ENCODE results near the gene ZNF584. TPM values are rescaled to one million over a fixed set of nuclear protein-coding genes. Genes with fewer than 3 reads are reported as not detected.
A peak's percentile ranks its signal among the peaks of the same experiment; 100 is the strongest.
"Not testable (repeated sequence)": the region's sequence is repeated elsewhere in the genome, so short reads cannot be mapped to it uniquely, and the experiment has no call there.

The ZNF584 gene
- polyA plus RNA-seq, 1 donor from 2014 or later: 29.6 TPM

DNA sequence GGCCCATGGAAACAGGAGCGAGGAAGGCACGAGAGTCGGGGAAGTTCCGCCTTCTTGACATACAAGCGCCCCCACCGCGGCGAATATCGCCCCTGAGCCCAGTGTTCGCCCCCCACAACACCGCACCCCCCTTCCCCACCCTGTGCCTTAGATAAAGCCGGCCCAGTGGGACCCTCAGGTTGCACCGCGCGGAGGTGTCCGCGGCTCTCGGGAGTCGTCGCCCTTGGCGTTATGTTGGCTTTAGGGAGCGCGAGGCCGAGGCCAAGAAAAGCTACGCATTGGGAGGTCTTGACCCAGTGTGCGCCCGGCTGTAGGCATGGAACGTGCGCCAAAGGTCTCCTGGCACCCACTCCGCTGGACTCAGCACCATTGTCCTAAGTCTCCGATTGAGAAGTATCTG, 32.1 kb downstream of the ZNF584 start:
- peak overlapping the region; percentile 76 for H3K4me3 ChIP-seq (ENCODE audit: low read length)
- H3K27ac ChIP-seq (ENCODE audit: low read length): peak overlapping the region; percentile 74
- no peaks in the 10 kb centered on the region for H3K27me3 ChIP-seq (ENCODE audit: insufficient read depth, low read depth, low read length)
- no peaks in the 10 kb centered on the region for H3K9me3 ChIP-seq (ENCODE audit: low read length)
- no peaks in the 10 kb centered on the region for H3F3A ChIP-seq (ENCODE audit: insufficient read depth, low read length, poor library complexity, severe bottlenecking)
- no peaks in the 10 kb centered on the region for H4K20me1 ChIP-seq (ENCODE audit: insufficient read depth)
- H2AFZ ChIP-seq (ENCODE audit: low read depth, low read length): peak overlapping the region; percentile 67
- no peak for TF ChIP-seq EZH2 (IDR thresholded peaks at IDR 0.05; ENCODE audit: borderline replicate concordance, insufficient read depth, low read length, poor library complexity, severe bottlenecking)
- TF ChIP-seq SMC3 (conservative IDR thresholded peaks at IDR 0.05; ENCODE audit: poor library complexity): no peak
- TF ChIP-seq EP300 (conservative IDR thresholded peaks at IDR 0.05; ENCODE audit: poor library complexity, severe bottlenecking): no peak
- no peak for TF ChIP-seq TAF1 (IDR thresholded peaks at IDR 0.05; ENCODE audit: low read depth)
- TF ChIP-seq, protein P1, sequence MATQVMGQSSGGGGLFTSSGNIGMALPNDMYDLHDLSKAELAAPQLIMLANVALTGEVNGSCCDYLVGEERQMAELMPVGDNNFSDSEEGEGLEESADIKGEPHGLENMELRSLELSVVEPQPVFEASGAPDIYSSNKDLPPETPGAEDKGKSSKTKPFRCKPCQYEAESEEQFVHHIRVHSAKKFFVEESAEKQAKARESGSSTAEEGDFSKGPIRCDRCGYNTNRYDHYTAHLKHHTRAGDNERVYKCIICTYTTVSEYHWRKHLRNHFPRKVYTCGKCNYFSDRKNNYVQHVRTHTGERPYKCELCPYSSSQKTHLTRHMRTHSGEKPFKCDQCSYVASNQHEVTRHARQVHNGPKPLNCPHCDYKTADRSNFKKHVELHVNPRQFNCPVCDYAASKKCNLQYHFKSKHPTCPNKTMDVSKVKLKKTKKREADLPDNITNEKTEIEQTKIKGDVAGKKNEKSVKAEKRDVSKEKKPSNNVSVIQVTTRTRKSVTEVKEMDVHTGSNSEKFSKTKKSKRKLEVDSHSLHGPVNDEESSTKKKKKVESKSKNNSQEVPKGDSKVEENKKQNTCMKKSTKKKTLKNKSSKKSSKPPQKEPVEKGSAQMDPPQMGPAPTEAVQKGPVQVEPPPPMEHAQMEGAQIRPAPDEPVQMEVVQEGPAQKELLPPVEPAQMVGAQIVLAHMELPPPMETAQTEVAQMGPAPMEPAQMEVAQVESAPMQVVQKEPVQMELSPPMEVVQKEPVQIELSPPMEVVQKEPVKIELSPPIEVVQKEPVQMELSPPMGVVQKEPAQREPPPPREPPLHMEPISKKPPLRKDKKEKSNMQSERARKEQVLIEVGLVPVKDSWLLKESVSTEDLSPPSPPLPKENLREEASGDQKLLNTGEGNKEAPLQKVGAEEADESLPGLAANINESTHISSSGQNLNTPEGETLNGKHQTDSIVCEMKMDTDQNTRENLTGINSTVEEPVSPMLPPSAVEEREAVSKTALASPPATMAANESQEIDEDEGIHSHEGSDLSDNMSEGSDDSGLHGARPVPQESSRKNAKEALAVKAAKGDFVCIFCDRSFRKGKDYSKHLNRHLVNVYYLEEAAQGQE (IDR thresholded peaks at IDR 0.05; ENCODE audit: borderline replicate concordance): no peak
- TF ChIP-seq, protein P2, sequence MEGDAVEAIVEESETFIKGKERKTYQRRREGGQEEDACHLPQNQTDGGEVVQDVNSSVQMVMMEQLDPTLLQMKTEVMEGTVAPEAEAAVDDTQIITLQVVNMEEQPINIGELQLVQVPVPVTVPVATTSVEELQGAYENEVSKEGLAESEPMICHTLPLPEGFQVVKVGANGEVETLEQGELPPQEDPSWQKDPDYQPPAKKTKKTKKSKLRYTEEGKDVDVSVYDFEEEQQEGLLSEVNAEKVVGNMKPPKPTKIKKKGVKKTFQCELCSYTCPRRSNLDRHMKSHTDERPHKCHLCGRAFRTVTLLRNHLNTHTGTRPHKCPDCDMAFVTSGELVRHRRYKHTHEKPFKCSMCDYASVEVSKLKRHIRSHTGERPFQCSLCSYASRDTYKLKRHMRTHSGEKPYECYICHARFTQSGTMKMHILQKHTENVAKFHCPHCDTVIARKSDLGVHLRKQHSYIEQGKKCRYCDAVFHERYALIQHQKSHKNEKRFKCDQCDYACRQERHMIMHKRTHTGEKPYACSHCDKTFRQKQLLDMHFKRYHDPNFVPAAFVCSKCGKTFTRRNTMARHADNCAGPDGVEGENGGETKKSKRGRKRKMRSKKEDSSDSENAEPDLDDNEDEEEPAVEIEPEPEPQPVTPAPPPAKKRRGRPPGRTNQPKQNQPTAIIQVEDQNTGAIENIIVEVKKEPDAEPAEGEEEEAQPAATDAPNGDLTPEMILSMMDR (IDR thresholded peaks at IDR 0.05; ENCODE audit: poor library complexity, severe bottlenecking): no peak
- TF ChIP-seq MXI1 (conservative IDR thresholded peaks at IDR 0.05; ENCODE audit: poor library complexity, severe bottlenecking): no peak
- TF ChIP-seq POLR2AphosphoS5 (IDR thresholded peaks at IDR 0.05): no peak
- TF ChIP-seq RAD21 (conservative IDR thresholded peaks at IDR 0.05): no peak
- H3K79me2 ChIP-seq (replicated peaks; ENCODE audit: insufficient read depth, low read length): peaks cover 10% of the 10 kb centered on the region
- H3K9me2 ChIP-seq (ENCODE audit: insufficient read depth, low read length): no peaks in the 10 kb centered on the region
- H3K36me3 ChIP-seq (ENCODE audit: insufficient read depth, low read length): no peaks in the 10 kb centered on the region
- peak overlapping the region; percentile 24 for H3K4me2 ChIP-seq (ENCODE audit: low read length)
- peak overlapping the region; percentile 58 for H3K9ac ChIP-seq (ENCODE audit: low read length)

DNA sequence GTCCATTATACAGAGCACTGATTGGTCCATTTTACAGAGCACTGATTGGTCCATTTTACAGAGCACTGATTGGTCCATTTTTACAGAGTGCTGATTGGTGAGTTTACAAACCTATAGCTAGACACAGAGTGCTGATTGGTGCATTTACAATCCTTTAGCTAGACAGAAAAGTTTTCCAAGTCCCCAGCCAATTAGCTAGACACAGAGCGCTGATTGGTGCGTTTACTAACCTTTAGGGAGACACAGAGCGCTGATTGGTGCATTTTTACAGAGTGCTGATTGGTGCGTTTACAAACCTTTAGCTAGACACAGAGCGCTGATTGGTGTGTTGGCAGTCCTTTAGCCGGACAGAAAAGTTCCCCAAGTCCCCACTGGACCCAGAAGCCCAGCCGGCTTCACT, 34.5 kb downstream of the ZNF584 start:
- H3K27ac ChIP-seq (ENCODE audit: low read length); H3K4me2 ChIP-seq (ENCODE audit: low read length); H2AFZ ChIP-seq (ENCODE audit: low read depth, low read length); H3K4me3 ChIP-seq (ENCODE audit: low read length); H3K27me3 ChIP-seq (ENCODE audit: insufficient read depth, low read depth, low read length); H3K79me2 ChIP-seq (replicated peaks; ENCODE audit: insufficient read depth, low read length); H3K9ac ChIP-seq (ENCODE audit: low read length); H3F3A ChIP-seq (ENCODE audit: insufficient read depth, low read length, poor library complexity, severe bottlenecking); H3K9me3 ChIP-seq (ENCODE audit: low read length); H3K9me2 ChIP-seq (ENCODE audit: insufficient read depth, low read length); H3K36me3 ChIP-seq (ENCODE audit: insufficient read depth, low read length); H4K20me1 ChIP-seq (ENCODE audit: insufficient read depth): not testable (repeated sequence)

DNA sequence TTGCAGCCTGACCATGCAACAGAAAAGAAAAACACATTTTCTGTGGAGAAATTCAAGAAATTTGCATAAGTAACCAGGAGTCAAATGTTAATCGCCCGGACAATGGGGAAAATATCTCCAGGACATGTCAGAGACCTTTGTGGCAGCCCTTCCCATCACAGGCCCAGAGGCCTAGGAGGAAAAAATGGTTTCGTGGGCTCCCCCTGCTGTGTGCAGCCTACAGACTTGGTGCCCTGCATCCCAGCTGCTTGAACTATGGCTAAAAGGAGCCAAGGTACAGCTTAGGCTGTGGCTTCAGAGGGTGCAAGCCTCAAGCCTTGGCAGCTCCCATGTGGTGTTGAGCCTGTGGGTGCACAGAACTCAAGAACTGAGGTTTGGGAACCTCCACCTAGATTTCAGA, 40.4 kb downstream of the ZNF584 start:
- not testable (repeated sequence) for H3K9me2 ChIP-seq (ENCODE audit: insufficient read depth, low read length); H2AFZ ChIP-seq (ENCODE audit: low read depth, low read length); H3K79me2 ChIP-seq (replicated peaks; ENCODE audit: insufficient read depth, low read length); H3K36me3 ChIP-seq (ENCODE audit: insufficient read depth, low read length); H3K27me3 ChIP-seq (ENCODE audit: insufficient read depth, low read depth, low read length); H3F3A ChIP-seq (ENCODE audit: insufficient read depth, low read length, poor library complexity, severe bottlenecking); H3K27ac ChIP-seq (ENCODE audit: low read length); H3K4me2 ChIP-seq (ENCODE audit: low read length); H3K9me3 ChIP-seq (ENCODE audit: low read length); H3K9ac ChIP-seq (ENCODE audit: low read length); H4K20me1 ChIP-seq (ENCODE audit: insufficient read depth); H3K4me3 ChIP-seq (ENCODE audit: low read length)

DNA sequence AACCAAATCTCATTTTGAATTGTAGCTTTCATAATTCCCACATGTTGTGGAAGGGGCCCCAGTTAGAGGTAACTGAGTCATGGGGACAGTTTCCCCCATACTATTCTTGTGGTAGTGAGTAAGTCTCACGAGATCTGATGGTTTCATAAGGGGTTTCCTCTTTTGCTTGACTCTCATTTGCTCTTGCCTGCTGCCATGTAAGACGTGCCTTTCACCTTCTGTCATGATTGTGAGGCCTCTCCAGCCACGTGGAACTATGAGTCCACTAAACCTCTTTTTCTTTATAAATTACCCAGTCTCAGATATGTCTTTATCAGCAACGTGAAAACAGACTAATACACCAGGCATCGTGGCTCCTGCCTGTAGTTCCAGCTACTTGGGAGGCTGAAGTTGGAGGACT, 41.5 kb downstream of the ZNF584 start:
- H3K9ac ChIP-seq (ENCODE audit: low read length); H2AFZ ChIP-seq (ENCODE audit: low read depth, low read length); H3K9me2 ChIP-seq (ENCODE audit: insufficient read depth, low read length); H3K4me2 ChIP-seq (ENCODE audit: low read length); H3F3A ChIP-seq (ENCODE audit: insufficient read depth, low read length, poor library complexity, severe bottlenecking); H3K36me3 ChIP-seq (ENCODE audit: insufficient read depth, low read length); H4K20me1 ChIP-seq (ENCODE audit: insufficient read depth); H3K79me2 ChIP-seq (replicated peaks; ENCODE audit: insufficient read depth, low read length); H3K9me3 ChIP-seq (ENCODE audit: low read length); H3K27me3 ChIP-seq (ENCODE audit: insufficient read depth, low read depth, low read length); H3K4me3 ChIP-seq (ENCODE audit: low read length); H3K27ac ChIP-seq (ENCODE audit: low read length): not testable (repeated sequence)

Data from neural cell (in vitro differentiated cells).